ENCODE data around the gene GNG7.
A peak's percentile ranks its signal among the peaks of the same experiment; 100 is the strongest.
"Not testable (repeated sequence)": the region's sequence is repeated elsewhere in the genome, so short reads cannot be mapped to it uniquely, and the experiment has no call there.

The GNG7 gene

DNA sequence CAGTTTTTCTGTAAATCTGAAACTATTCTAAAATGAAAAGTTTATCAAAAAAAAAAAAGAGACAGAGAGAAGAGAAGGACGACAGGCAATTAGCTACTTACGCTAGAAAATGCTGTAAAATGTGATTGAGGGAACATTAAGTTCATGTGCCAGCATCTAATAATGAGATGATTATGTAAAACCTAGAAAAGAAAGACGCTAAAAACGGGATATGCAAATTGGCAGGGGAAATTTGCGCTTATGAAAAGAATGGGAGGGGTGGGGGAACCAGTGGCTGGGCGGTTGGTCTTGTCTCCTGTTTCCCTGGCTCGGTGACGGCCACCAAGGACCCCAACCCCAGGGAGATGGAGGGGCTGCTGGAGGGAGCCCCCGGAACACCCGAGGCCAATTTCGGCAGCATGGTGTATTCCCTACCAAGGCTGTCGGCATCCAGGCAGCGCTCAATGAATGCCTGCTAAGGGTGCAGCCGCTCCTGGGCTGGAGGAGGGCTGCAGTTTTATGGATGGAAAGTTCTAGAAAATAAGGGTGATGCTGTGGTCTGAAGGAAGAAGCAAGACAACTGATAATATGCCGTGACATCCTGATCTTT is 34.2 kb downstream of the GNG7 start:
- no peak for DNase-seq

DNA sequence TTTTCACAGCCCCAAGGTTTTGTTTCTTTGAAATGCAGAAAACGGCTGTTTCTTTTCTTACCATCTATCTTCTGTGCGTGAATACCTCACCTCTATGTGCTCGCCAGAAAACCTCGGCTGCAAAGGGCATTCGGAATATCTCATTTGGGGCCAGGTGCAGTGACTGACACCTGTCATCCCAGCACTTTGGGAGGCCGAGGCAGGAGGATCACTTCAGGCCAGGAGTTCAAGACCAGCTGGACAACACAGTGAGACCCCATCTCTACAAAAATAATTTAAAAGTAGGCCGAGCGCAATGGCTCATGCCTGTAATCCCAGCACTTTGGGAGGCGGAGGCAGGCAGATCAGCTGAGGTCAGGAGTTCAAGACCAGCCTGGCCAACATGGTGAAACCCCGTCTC is 35.1 kb downstream of the GNG7 start:
- DNase-seq = not testable (repeated sequence)

DNA sequence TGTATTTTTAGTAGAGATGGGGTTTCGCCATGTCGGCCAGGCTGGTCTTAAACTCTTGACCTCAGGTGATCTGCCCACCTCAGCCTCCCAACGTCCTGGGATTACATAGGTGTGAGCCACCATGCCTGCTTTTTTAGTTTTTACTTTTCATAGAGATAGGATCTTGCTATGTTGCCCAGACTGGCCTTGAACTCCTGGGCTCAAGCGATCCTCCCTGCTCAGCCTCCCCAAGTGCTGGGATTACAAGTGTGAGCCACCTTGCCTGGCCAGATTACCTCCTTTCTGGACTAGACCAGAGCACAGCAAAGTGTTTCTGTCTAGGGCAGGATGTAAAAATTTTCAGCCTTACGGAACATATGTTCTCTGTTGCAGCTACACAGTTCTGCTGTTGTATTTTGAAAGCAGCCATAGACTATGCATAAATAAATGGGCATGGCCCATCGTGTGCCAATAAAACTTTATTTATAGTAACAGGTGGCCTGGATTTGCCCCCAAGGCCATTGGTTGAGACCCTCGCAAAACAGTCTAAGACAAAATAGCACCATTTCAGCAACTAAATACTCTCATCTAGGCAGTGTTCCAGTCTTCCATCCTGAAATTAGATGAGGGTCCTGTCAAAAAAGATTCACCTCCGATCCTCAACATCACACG is 36.0 kb downstream of the GNG7 start:
- no peak for DNase-seq

DNA sequence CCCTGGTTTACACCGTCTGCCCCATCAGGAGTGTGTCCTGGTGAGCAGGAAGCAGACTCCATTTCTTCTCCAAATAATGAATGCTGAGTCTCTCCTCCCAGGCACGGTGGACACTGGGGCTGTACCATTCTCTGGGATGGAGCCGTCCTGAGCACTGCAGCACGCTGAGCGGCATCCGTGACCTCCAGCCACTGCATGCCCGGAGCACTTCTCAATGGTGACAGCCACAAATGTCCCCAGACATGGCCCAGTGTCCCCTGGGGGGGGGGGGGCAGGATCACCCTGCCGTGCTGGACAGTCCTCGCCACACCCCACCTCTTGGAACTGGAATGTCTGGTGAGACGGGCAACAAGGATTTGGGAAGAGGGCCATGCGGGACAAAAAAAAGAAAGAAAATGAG is 37.4 kb downstream of the GNG7 start:
- DNase-seq = no peak

DNA sequence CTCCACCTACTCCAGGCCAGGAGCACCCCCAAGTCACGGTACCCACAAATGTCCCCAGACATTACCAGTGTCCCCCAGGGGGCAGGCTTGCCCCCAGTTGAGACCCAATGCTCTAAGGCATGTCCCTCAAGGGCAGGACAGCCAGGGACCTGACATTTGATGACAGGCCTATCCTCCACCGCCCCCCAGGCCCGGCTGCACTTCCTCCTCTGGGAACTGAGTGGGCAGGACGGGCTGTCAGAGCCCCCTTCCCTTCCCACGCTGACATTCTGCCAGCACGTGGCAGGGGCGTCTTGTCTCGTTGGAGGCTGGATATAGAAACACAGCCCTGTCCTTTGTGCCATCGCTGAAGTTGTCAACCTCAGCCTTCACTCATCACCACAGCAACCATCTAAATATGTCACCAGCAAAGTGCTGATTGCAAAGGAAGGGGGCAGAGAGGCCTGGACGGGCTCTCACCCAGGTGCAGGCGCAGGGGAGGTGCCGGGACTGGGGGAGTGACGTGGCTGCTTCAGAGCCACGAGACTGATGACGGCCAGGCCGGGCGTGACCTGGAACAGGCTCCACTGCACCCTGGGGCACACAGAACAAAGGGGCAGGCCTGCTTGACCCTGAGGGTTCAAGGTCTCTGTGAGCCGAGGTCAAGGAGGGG is 38.4 kb downstream of the GNG7 start:
- no peak for DNase-seq

DNA sequence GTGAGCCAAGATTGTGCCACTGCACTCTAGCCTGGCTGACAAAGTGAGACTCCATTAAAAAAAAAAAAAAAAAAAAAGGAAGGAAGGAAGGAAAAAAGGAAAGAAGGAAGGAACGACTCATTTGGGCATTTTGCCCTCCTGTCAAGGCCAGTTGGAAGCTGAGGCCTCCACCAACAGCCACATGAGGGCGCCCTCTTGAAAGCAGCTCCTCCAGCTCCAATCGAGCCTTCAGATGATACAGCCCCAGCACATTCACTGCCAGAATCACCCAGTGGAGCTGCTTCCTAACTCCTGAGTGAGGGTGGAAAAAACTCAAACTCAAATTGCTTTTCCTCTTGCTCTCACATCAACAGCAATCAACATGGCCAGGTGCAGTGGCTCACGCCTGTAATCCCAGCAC is 40.9 kb downstream of the GNG7 start:
- no peak for DNase-seq

DNA sequence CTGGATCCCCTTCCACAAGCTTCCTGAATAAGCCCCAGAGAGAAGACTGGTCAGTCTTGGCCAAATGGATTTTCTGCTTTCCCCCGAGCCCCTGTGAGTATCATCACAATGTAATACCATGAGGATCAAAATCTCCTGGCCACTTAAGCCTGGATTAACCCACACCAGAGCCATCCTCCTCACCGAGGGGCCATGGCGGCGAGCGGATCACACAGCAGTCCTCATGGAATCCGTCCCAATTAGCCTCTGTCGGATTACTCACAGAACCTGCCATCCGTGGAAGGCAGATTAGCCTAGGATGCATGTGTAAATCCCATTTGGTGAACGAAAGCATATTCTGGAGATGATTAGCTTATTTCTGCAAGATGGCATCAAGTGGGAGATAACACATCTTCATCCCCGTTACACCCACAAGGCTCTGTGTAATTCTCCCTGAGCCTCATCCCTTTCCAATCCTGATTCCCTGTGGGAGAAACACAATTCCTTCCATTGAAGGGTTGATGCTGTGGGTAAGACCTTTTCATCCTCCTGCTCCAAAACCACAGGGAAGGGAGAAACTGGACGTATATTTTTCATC is 42.5 kb downstream of the GNG7 start:
- no peak for DNase-seq

DNA sequence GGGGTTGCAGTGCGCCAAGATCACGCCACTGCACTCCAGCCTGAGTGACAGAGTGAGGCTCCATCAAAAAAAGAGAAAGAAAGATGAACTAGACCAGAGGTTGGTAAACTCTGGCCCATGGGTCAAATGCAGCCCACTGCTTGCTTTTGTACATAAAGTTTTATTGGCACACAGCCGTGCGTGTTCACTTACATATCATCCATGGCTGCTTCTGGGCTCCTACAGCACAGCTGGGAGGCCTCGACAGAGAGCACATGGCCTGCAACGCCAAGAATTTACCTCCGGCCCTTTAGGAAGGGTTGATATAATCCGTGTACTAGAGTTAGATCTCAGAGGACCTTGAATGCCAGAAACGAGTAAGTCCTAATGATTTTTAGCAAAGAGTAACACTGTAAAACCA is 46.0 kb downstream of the GNG7 start:
- DNase-seq = no peak

DNA sequence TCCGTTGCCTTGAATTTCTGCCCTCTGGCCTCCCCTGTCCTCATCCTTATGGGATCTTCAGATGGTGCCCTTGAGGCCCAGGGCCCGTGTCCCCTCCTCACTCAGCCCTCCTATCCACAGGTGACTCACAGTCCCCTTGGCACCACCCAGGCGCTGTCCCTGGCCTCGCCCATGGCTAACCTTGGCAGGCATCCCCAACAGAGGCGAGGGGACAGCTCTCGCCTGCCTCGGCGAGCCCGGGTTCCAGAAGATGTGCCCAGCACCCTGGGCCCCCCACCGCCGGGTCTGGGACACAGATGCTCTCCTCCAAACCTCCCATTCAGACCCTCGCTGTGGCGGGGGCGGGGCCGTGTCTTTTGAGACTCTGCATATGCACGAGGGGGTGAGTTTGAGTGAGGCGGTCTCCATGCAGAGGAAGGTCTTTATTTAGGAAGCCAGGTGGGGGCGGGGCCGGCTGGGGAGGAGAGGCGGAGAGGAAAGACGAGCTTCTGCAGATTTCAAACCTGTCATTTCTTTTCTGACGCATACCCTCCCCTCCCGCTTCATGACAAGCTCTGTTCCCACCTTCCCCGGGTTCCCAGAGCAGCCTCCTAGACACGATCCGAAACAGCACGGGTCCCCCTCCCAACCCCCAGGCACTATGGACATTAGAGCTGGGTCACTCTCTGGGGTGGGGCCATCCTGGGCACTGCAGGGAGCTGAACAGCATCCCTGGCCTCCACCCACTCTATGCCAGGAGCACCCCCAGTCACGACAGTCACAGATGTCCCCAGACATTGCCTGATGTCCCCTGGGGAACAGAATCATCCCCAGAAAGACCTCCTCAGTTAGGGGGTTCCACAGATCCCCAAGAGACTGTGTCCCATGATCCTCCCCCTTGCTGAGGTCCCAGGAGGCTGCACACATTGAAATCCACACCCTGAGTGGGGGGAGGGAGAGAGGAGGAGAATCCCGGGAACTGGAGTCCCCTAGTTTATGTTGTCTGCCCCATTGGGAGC is 48.5 kb downstream of the GNG7 start:
- DNase-seq = no peak

DNA sequence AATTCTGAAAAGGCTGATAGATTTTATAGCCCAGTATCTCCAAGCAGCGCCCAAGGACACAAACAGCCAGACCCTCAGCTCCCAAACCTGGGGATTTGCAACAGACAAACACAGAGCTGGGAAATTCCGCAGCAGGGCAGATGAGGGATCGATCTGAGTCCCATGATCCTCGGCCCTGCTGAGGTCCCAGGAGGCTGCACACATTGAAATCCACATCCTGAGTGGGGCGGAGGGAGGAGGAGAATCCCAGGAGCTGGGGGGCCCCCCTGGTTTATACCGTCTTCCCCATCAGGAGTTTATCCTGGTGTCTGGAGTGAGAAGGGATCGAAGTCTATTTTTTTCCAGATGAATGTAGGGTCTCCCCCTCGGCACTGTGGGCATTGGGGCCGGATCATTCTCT is 49.3 kb downstream of the GNG7 start:
- no peak for DNase-seq

DNA sequence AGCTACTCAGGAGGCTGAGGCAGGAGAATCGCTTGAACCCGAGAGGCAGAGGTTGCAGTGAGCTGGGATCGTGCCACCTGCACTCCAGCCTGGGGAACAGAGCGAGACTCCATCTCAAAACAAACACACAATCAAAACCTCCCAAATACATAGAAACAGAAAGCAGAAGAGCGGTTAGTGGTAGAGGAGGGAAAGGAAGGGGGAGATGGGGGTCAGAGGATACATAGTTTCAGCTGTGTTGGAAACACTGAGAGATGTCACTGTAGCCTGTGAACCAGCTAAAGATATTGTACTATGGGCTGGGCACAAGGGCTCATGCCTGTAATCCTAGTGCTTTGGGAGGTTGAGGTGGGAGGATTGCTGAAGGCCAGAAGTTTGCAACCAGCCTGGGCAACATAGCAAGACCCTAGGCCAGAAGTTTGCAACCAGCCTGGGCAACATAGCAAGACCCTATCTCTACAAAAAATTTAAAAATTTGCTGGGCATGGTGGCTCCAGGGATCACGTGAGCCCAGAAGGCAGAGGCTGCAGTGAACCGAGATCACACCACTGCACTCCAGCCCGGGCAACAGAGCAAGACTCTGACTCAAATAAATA is 49.9 kb downstream of the GNG7 start:
- no peak for DNase-seq

DNA sequence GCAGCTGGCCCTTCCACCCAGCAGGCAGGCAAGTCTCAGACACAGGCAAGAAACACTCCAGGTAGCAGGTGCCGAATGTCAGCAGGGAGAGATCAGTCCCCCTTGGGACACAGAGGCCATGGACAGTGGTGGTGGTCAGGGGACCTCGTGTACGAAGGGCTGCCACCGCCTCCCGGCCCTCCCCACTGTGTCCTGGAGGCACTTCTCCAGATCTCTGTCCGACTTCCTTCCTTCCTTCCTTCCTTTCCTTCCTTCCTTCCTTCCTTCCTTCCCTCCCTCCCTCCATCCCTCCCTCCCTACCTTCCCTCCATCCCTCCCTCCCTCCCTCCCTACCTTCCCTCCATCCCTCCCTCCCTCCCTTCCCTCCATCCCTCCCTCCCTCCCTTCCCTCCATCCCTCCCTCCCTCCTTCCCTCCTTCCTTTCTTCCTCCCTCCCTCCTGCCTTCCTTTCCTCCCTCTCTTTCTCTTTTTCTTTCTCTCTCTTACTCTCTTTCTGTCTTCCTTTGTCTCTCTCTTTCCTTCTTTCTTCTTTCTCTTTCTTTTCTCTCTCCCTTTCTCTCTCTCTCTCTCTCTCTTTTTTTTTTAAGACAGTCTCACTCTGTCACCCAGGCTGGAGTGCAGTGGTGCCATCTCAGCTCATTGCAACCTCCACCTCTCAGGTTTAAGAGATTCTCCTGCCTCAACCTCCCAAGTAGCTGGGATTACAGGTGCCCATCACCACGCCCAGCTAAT is 51.3 kb downstream of the GNG7 start:
- not testable (repeated sequence) for DNase-seq

DNA sequence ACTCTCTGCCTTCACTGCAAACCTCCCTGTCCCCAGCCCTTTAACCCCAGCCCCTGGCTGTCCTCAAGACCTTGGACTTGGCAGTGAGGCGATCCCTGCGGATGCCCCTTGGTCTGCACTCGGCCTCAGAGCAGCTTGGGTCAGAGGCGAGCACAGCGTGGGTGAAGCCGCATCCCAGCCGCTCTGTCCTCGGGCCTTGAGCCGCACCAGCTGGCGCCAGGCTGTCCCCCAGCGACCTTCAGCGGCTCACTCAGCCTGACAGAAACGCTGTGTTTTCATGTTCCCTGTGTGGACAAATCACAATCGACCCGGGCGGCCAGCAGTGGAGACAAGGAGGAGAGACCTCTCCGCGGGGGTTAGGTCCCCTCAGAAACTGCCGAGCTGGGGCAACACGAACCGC is 52.0 kb downstream of the GNG7 start:
- no peak for DNase-seq

DNA sequence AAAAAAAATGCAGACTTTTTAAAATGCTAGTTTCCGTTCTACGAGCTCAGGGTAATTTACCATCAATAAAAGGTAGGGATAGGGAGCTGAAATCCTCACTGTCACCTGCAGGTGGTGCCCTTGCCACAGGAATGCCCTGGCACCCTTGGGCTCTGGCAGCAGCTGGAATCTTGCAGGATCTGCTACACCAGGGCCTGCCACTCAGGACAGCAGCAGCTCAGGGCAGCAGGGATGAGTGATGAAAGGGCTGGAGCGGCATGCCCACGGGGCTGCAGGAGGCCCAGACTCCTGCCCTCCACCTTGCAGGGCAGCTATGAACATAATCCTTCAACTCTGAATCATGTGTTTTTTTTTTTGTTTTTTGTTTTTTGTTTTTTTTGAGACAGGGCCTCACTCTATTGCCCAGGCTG is 54.0 kb downstream of the GNG7 start:
- DNase-seq = peak; percentile 70 to 75

DNA sequence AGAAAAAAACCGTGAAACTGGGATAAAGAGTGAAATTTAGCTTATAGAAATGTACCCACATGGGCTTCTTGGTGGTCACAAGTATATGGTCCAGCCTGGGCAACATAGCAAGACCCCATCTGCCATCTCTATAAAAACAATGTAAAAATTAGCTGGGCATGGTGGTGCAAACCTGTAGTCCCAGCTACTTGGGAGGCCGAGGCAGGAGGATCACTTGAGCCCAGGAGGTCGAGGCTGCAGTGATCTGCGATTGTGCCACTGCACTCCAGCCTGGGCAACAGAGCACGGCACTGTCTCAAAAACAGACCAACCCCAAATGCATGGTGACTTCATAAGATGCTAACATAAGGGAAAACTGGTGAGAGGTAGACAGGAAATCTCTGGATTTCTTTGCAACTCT is 54.4 kb downstream of the GNG7 start:
- no peak for DNase-seq

DNA sequence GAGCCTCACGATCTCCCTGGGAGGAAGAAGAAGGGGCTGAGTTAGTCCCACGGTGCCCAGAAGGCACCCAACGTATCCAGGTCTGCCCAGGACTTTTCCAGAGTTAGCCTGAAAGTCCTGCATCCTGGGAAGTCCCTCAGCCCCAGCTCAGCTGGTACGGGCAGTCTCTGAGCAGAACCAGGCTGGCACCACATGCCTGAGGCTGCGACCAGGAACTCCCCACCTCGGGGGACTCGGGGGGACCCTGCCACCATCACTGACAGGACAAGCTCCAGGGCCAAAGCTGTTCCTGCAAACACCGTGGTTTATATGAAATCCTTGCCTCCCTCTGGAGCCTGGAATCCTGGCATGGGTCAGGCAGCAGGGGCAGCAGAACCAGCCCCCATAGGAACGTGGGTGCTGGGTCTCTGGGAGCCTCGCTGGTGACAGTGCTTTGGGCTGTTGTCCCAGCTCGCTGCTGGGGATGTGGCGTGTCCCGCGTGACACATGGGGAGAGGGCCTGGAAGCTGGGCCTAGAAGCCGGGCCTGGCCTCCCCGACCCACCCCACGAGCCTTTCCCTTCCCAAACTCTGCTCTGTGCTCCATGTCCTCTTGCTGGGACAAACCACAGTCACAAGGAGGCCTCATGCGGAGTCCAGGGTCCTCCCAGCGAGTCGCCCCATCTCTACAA is 55.5 kb downstream of the GNG7 start:
- no peak for DNase-seq

DNA sequence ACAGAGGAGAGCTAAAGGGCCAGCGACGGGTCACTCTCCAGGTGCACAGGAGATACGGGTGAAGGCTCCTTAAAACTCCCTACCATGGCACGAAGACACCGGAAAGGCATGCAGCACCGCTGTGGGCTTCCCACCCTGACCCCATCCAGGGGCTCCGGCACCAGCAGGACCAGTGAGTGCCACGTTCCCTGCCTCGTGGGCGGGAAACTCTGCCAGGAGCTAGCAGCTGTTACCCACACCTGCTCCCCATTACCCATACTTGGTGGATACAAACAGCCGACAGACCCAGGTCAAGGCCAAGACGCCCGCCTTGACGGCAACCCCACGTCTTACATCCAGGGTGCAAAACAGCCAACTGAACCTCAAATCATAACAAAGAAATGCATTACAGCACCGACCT is 56.7 kb downstream of the GNG7 start:
- DNase-seq = no peak

DNA sequence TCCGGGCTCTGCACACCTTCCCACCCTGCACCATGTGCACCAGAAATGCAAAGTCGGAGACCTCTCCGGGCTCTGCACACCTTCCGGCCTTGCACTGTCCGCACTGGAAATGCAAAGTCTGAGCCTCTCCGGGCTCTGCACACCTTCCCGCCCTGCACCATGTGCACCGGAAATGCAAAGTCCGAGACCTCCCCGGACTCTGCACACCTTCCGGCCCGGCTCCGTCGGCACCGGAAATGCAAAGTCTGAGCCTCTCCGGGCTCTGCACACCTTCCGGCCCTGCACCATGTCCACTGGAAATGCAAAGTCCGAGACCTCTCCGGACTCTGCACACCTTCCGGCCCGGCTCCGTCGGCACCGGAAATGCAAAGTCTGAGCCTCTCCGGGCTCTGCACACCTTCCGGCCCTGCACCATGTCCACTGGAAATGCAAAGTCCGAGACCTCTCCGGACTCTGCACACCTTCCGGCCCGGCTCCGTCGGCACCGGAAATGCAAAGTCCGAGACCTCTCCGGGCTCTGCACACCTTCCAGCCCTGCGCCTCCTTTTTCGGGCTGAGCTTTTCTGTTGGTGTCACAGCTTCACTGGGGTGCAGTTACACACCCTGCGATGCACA is 59.3 kb downstream of the GNG7 start:
- DNase-seq = not testable (repeated sequence)

DNA sequence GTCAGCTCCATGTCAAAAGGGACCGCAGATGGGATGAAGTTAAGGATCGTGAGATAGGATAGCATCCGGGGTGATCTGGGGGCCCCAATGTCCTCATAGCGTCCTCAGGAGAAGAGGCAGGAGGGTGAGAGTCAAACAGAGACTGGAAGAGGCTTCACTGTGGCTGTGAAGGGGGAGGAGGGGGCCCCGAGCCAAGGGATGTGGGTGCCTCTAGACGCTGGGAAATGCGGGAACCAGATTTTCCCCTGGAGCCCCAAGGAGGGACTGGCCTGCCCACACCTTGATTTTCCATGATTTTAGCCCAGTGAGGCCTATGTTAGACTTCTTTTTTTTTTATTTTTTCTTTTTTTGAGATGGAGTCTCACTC is 61.2 kb downstream of the GNG7 start:
- no peak for DNase-seq

DNA sequence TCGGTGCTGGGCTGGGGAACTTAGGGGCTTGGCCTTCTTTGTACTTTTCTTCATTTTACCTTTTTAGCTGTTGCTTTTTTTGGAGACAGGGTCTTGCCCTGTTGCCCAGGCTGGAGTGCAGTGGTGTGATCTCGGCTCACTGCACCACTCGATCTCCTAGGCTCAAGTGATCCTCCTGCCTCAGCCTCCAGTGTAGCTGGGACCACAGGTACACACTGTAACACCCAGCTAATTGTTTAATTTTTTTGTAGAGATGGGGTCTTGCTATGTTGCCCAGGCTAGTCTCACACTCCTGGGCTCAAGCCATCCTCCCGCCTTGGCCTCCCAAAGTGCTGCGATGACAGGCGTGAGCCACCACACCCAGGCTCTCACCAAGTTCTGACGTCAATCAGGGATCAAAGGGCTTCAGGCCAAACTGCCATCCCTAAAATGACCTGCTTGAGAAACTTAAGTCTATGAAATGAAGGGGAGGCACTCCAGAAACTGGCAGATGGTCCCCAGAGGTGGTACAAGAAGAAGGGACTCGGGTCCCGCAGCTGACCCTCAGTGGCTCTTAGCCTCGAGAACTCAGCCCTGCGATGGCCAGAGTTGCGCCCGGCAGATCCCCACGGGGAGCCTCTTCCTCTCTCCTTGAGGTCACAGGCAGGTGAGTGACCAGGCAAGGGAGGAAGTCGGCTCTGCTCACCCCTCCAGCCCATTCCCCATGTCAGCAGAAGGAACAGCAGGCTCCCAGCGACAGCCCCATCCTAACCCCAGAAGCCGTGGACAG is 61.7 kb downstream of the GNG7 start:
- no peak for DNase-seq
